Measurements from ENCODE around the gene COG5. TPM values are rescaled to one million over a fixed set of nuclear protein-coding genes. Genes with fewer than 3 reads are reported as not detected.

COG5 gene
- total and polyA plus RNA-seq, 2 of the 4 experiments (the other 2 are of a cell fraction) = 18.5 to 27.4 TPM

GRCh38 chr7:107505362-107505761 lies 58.4 kb downstream of the COG5 start:
- no peak overlapping the region for H2BK5ac ChIP-seq (ENCODE audit: low read depth, low read length, poor library complexity, severe bottlenecking)
- no peak overlapping the region for H2AK9ac ChIP-seq (replicated peaks; ENCODE audit: low read depth, low read length, poor library complexity)
- H3K4me3 ChIP-seq (ENCODE audit: insufficient read depth, low read depth, low read length) = no peak overlapping the region
- H3K56ac ChIP-seq (ENCODE audit: extremely low read depth, insufficient read depth, low read length) = no peak overlapping the region
- no TSS peak for BruUV-seq (replicated peaks)
- dilution Hi-C loops (cut with HindIII; ENCODE audit: low sequenced_read_pairs, unreplicated experiment) (no loop called here), in situ Hi-C loops (cut with MboI; ENCODE audit: low sequenced_read_pairs) (no loop called here), intact Hi-C loops (cut with micrococcal nuclease) (no loop called here)
- no peak overlapping the region for H2BK15ac ChIP-seq (ENCODE audit: low read depth, low read length)
- 0 out of 2 replicates have a peak, but pooled peaks cover 11% of the 10 kb centered on the region for H4K20me1 ChIP-seq (ENCODE audit: insufficient read depth, low read length)
- no peak overlapping the region for H4K91ac ChIP-seq (ENCODE audit: insufficient read depth, low read depth, low read length)
- H3K36me3 ChIP-seq (ENCODE audit: control insufficient read depth, insufficient read depth, low read length) = no peaks in the 10 kb centered on the region
- no peak for TF ChIP-seq SMC3 (IDR thresholded peaks at IDR 0.05; ENCODE audit: low read depth, low read length)
- TF ChIP-seq ELK1 (IDR thresholded peaks at IDR 0.05; ENCODE audit: borderline replicate concordance, low read depth, low read length) = no peak
- TF ChIP-seq RFX5 (IDR thresholded peaks at IDR 0.05; ENCODE audit: low read depth, low read length) = no peak
- no peak for TF ChIP-seq POLR2A (IDR thresholded peaks at IDR 0.05; ENCODE audit: low read depth, low read length)
- no peak for TF ChIP-seq MAZ (IDR thresholded peaks at IDR 0.05; ENCODE audit: borderline replicate concordance, low read depth, low read length)
- no peak for TF ChIP-seq NFE2L2 (IDR thresholded peaks at IDR 0.05; ENCODE audit: low read depth, low read length)
- TF ChIP-seq FOS (IDR thresholded peaks at IDR 0.05; ENCODE audit: low read depth, low read length) = no peak
- TF ChIP-seq RCOR1 (IDR thresholded peaks at IDR 0.05; ENCODE audit: insufficient replicate concordance, low read length) = no peak
- TF ChIP-seq BHLHE40 (IDR thresholded peaks at IDR 0.05; ENCODE audit: low read depth, low read length) = no peak
- TF ChIP-seq CEBPB (IDR thresholded peaks at IDR 0.05; ENCODE audit: low read depth, low read length) = no peak
- H2AK5ac ChIP-seq (ENCODE audit: low read depth, low read length) = no peak overlapping the region
- H3K9me3 ChIP-seq (ENCODE audit: control insufficient read depth, insufficient read depth, low read length) = peaks cover 2% of the 10 kb centered on the region; the same call in 1 of the 2 replicates
- no peak overlapping the region for H3K4ac ChIP-seq (ENCODE audit: low read depth, low read length)
- H4K5ac ChIP-seq (ENCODE audit: low read depth, low read length) = no peak overlapping the region
- H3K9me1 ChIP-seq (ENCODE audit: insufficient read depth, low read length) = peaks cover 2% of the 10 kb centered on the region; the same call in 1 of the 2 replicates
- no peak overlapping the region for H2BK20ac ChIP-seq (ENCODE audit: low read depth, low read length)
- H2AFZ ChIP-seq (replicated peaks; ENCODE audit: low read length, poor library complexity) = no peak overlapping the region
- POLR2A ChIA-PET (ENCODE audit: unreplicated experiment) = no interaction called here
- no peak for DNase-seq
- H3K4me2 ChIP-seq (ENCODE audit: low read depth, low read length) = no peak overlapping the region
- no peak overlapping the region for H3K9ac ChIP-seq (ENCODE audit: low read depth, low read length)
- no CpG with 5 or more reads among the region's 1 CpG for WGBS, 2 experiments (ENCODE audit: extremely low coverage in 2 of 2, insufficient read length in 1 of 2)
- CTCF ChIA-PET = no interaction called here
- no peak overlapping the region for H3K27ac ChIP-seq (ENCODE audit: insufficient read depth, low read length)
- H3K79me1 ChIP-seq (ENCODE audit: low read depth in 1 of 2, low read length in 2 of 2) = peaks cover 14 to 15% of the 10 kb centered on the region in 2 experiments
- H3K14ac ChIP-seq (replicated peaks; ENCODE audit: low read depth, low read length) = no peak overlapping the region
- H3K27me3 ChIP-seq (ENCODE audit: control insufficient read depth, insufficient read depth, low read length) = no peaks in the 10 kb centered on the region
- H3K4me1 ChIP-seq (ENCODE audit: control insufficient read depth, insufficient read depth, low read length) = peaks cover 3% of the 10 kb centered on the region; the same call in 1 of the 2 replicates
- ATAC-seq (ENCODE audit: low read depth) = no peak
- H2BK120ac ChIP-seq (ENCODE audit: low read depth, low read length) = no peak overlapping the region
- no peak overlapping the region for H3K23ac ChIP-seq (ENCODE audit: low read depth, low read length)
- H4K8ac ChIP-seq (ENCODE audit: low read depth in 2 of 2, low read length in 2 of 2) = no peak overlapping the region
- H3K18ac ChIP-seq (ENCODE audit: low read depth, low read length) = no peak overlapping the region

All from IMR-90 (cell line).